ENCODE measurements around the gene ARF1.

GRCh38 chr1:228099331-228099732 is 16.8 kb downstream of the ARF1 start:
- TF ChIP-seq, protein P1, sequence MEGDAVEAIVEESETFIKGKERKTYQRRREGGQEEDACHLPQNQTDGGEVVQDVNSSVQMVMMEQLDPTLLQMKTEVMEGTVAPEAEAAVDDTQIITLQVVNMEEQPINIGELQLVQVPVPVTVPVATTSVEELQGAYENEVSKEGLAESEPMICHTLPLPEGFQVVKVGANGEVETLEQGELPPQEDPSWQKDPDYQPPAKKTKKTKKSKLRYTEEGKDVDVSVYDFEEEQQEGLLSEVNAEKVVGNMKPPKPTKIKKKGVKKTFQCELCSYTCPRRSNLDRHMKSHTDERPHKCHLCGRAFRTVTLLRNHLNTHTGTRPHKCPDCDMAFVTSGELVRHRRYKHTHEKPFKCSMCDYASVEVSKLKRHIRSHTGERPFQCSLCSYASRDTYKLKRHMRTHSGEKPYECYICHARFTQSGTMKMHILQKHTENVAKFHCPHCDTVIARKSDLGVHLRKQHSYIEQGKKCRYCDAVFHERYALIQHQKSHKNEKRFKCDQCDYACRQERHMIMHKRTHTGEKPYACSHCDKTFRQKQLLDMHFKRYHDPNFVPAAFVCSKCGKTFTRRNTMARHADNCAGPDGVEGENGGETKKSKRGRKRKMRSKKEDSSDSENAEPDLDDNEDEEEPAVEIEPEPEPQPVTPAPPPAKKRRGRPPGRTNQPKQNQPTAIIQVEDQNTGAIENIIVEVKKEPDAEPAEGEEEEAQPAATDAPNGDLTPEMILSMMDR (conservative IDR thresholded peaks at IDR 0.05 in 1 of 2, IDR thresholded peaks at IDR 0.05 in 1 of 2; ENCODE audit: extremely low read depth in 1 of 2, insufficient read depth in 1 of 2, low read depth in 1 of 2, low read length in 2 of 2), result no peak
- no peak for TF ChIP-seq EZH2 (IDR thresholded peaks at IDR 0.05; ENCODE audit: borderline replicate concordance, low read length)
